ENCODE measurements around the gene PAX5.

Gene PAX5

DNA sequence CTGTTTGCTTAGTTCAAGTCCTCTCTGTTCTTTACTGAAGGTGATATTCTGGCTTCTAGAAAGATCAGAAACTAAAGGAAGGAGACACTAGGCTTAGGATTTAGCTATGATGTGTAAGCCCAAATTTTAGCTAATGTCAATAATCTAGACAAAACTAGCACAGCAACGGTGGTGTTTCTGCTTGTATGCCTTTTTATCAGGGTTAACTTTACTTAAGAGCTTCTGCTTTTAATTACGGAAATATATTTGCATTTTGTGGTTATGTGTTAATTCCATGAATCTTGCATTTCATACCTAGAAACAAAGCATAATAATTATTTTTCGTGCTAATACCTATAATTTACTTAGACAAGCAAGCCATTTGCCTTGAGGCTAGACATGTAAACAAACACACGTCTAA, 96.1 kb downstream of the PAX5 start:
- no peak for TF ChIP-seq POLR2A (IDR thresholded peaks at IDR 0.05; ENCODE audit: low read depth, low read length)
- DNase-seq (ENCODE audit: insufficient read length, low spot score) = no peak
- no peak for FAIRE-seq

DNA sequence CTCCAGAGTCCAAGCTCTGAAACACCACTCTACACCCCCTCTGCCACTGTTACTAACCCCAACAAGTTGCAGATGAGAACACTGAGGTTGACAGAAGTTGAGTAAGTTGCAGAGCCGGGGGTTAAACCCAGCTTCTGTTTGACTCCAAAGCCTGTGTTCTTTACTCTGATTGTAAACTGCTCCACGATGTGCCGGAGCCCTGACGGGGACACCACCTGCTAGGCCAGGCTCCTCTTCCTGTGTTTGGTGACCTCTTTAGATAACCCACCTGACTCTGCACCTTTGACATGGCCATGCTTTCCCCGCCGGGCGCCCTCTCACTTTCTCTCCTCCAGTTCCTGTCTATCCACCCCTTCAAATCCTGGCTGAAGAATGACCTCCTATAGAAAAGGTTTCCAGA, 96.7 kb downstream of the PAX5 start:
- no peak for FAIRE-seq
- DNase-seq (ENCODE audit: insufficient read length, low spot score) = no peak

DNA sequence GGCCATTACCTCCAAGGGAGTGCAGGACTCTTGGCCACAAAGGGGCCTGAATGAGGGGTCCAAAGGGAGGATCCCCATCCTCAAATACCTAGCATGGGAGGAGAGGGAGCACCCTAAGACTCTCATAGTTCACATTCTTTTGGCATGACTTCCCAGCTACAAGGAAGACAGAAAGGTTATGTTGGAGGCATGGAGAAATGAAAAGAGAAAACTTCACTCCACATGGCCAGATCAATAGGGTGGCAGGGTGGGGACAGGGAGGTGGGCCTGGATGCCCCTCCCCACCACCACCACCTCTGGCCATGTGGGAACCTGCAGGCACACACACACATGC, 97.6 kb downstream of the PAX5 start:
- FAIRE-seq = no peak
- no peak for TF ChIP-seq POLR2A (IDR thresholded peaks at IDR 0.05; ENCODE audit: low read depth, low read length)
- no peak for DNase-seq (ENCODE audit: insufficient read length, low spot score)

More for the DNA sequence above, 96.7 kb downstream of the PAX5 start:
- no peak for TF ChIP-seq POLR2A (IDR thresholded peaks at IDR 0.05; ENCODE audit: low read depth, low read length)

DNA sequence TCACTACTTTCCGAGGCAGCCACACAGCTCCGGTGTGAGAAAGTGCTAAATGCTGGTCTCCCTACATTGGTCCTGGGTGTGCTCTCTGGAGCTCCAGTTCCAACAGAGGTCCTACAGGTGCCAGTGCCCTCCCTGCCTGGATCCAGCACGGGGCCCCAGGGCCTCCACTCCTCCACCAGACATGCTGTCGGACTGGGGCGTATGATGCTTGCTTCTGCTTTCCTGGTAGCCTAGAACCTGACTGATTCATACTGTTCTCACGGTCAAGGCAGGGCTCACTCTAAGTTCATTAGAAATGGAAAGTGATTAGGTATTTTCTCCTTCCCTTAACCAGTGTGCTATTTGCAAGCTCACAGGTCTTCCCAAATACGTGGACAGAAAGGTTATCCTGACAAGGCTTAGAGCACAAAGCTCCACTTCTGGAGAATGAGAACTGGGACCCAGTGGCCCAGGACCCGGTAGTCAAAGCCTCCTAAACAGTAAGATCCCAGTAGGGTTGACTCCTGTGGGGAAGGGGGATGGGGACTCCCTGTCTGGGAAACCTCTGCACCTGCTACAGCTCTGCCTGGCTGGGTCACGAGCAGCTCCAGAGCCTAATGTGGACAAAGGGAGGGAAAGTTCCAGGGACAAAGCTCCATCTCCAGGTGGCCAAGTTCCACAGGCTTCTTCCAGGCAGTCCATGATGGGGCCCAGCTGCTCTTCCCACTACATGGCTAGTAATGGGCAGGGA, 98.1 kb downstream of the PAX5 start:
- DNase-seq (ENCODE audit: insufficient read length, low spot score) (no peak), FAIRE-seq (no peak)
- TF ChIP-seq POLR2A (IDR thresholded peaks at IDR 0.05; ENCODE audit: low read depth, low read length) = no peak

DNA sequence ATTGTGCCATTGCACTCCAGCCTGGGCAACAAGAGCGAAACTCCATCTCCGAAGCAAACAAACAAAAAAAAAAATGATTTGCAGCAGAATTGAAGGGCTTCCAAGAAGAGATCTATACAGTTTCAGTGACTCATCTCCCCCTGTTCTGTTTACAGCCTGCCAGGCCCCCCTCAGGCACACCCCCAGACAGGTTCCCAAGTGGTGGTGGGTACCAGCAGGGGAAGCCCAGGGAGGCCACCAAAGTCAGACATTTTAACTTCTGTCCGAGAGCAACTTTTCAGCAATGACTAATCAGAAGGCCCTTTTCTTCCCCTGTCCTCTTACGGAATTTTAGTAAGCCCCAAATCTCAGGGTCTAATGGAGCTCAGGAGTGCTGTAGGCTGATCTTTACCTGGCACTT, 98.7 kb downstream of the PAX5 start:
- no peak for FAIRE-seq
- DNase-seq (ENCODE audit: insufficient read length, low spot score) = no peak
- TF ChIP-seq POLR2A (IDR thresholded peaks at IDR 0.05; ENCODE audit: low read depth, low read length) = no peak

DNA sequence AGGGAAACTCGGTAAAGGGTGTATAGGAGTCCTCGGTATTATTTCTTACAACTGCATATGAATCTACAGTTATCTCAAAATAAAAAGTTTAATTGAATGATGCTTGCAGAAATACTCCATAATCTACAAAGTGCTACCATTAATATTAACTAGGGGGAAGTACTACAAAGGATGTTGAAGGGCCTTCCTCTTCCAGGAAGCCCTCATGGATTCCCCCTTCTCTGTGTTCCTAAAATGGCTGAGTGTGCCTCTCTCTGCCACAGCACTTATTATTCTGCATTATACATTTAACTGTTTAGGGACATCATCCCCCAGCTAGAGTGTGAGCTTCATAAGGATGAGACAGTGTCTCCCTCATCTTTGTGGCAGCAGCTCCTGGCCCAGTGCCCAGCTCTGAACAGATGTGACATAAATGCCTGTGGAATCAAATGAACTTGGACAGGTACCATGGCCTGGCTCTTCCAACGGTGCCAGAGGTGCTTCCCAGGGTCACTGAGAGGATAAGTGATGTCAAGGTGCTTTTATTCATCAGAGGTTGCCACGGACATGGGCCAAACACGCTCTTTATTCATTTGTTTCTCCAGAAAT, 99.5 kb downstream of the PAX5 start:
- FAIRE-seq = no peak
- DNase-seq (ENCODE audit: insufficient read length, low spot score) = no peak
- no peak for TF ChIP-seq POLR2A (IDR thresholded peaks at IDR 0.05; ENCODE audit: low read depth, low read length)

DNA sequence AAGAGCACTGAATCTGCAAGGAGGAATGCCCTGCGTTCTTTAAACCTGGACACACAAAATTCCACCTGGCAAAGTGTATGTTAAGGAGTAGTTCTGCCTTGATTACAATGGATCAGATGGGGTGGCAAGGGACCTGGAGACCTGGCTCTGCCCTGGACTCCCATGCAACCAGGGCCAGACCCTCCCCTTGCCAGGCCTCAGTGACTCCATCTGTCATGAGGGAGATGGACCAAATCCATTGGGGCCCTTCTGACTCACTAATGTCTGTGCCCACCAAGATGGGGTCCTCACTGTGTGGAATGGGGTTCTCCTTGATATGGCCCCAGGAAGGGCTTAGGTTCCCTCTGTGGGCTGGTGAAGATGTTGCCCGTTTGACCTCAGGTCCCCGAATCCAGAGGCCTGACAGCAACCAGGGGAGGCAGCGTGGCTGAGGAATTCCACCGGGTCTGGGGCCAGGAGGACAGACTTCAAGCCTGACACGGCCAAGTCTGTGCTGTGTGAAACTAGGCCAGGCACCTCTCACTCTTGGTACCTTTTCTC, 100.3 kb downstream of the PAX5 start:
- TF ChIP-seq POLR2A (IDR thresholded peaks at IDR 0.05; ENCODE audit: low read depth, low read length) = no peak
- no peak for FAIRE-seq
- DNase-seq (ENCODE audit: insufficient read length, low spot score) = no peak

DNA sequence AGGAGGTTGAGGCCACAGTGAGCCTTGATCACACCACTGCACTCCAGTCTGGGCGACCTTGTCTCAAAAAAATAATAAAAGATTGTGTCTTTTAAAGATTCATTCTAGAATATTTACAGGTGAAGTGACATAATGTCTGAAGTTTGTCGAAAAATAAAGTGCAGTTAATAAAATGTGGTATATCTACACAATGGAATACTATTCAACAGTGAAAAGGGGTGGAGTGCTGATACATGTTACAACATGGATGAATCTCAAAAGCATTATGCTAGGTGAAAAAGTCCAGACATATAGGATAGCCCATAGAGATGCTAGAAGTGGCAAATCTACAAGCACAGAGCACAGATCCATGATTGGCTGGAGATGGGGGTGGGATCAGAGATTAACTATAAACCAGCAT, 101.9 kb downstream of the PAX5 start:
- TF ChIP-seq POLR2A (IDR thresholded peaks at IDR 0.05; ENCODE audit: low read depth, low read length) = no peak
- DNase-seq (ENCODE audit: insufficient read length, low spot score) (no peak), FAIRE-seq (no peak)

DNA sequence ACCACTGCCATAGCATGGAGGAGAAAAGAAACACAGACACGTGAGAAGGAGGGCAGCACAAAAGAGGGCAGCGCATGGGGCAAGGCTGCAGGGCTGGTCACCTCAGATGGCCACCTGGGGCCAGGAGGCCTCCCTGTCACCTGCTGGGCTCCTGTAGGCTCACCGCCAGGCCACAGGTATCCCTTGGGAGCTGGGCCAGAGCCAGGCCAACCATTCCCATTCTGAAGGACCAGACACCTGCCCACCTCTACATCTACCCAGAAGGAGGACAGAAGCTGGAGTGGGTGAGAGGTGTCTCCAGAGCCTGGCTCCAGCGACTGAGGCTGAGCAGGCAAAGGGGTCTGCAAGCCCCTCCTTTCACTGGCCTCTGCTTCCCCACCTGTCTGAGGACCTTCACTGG, 103.1 kb downstream of the PAX5 start:
- FAIRE-seq = no peak
- TF ChIP-seq POLR2A (IDR thresholded peaks at IDR 0.05; ENCODE audit: low read depth, low read length) = no peak

DNA sequence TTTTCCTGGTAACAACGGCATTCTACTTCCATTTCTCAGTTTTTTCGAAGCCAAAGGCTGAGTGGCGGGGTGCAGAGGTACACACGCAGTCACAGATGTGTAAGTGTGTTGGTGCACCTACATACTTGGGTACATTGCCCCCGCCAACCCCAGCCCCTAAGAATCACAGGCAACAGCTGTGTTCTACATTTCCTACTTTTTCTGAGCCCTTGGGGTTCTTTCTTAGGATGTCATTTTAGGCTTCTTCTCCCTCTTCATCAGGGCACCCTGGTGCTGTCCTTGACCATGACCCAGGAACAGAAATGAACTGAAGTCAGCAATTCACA, 104.8 kb downstream of the PAX5 start:
- no peak for FAIRE-seq
- DNase-seq (ENCODE audit: insufficient read length, low spot score) = no peak
- no peak for TF ChIP-seq POLR2A (IDR thresholded peaks at IDR 0.05; ENCODE audit: low read depth, low read length)

More for the DNA sequence above, 103.1 kb downstream of the PAX5 start:
- DNase-seq (ENCODE audit: insufficient read length, low spot score) = no peak

DNA sequence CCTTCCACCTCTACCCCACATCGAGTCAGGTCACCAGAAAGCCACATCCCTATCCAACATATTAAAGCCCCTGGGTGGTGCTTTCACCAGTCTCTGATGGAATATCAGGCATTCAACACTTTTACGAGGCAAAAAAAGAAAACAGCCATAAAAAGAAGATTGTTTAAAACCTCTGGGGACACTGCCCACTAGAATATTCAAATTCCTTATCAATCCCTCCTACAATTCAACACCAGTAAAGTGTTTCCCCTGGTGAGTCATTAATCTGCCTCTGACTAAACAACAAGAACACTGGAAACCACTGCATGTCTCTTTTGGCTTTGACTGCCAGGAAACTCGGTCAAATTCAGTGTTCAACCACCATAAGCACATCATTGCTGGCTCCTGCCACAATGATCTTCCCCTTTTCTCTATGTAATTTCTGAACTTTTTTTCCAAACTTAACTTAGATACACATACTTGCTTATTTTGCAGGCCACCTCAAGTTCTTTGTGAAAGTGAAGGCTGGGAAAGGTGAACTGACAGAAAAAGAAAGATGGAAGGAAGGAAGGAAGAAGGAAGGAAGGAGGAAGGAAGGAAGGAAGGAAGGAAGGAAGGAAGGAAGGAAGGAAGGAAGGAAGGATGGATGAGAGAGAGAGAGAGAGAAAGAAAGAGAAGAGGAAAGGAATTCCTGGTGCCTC, 105.3 kb downstream of the PAX5 start:
- FAIRE-seq (no peak), DNase-seq (ENCODE audit: insufficient read length, low spot score) (peak; percentile 31)
- no peak for TF ChIP-seq POLR2A (IDR thresholded peaks at IDR 0.05; ENCODE audit: low read depth, low read length)

DNA sequence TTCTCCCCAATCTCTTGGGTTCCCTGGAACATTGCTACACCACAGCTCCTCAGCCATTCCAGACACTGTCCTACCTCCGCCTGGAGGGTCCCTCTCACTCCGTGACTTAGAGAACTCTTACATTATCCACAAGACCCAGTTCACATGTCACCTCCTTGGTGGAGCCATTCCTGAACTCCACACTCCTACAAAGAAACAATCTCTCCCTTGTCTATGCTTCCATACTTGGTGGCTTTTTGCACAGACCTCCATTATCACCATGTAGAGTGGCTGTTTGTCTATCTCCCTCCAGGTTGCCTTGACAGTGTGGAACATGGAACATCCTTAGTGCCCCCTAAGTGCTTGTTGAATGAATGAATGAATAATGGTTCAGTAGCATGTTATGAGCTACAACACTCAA, 105.9 kb downstream of the PAX5 start:
- no peak for TF ChIP-seq POLR2A (IDR thresholded peaks at IDR 0.05; ENCODE audit: low read depth, low read length)
- DNase-seq (ENCODE audit: insufficient read length, low spot score) = no peak
- FAIRE-seq = no peak

DNA sequence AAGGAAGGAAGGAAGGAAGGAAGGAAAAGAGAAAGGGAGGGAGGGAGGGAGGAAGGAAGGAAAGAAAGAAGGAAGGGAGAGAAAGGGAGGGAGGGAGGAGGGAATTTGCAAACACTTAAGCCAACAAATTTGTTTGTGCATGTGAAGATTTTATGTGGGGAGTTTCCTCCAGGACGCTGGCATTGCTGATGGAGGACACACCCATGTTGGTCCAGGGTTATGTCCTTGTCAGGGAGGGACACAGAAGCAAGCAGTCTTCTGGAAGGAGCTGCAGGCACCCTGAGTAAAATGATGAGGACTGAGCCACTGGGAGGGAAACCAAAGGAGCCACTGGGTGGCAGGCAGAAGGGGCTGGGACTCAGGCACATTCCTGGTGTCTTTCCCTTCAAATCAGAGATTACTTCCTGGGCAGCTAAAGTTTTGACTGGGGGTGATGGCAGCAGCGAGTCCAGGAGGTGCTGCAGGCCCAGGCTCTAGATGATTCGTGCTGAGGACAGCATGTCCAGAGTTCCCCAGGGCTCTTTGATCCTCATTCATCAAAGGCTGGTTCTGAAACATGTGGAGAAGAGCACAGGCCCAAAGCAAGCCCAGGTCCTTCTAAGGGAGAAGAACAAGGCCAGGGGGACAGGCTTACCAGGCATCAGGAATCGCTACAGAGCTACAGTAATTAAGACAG, 109.2 kb downstream of the PAX5 start:
- no peak for DNase-seq (ENCODE audit: insufficient read length, low spot score)
- no peak for FAIRE-seq

DNA sequence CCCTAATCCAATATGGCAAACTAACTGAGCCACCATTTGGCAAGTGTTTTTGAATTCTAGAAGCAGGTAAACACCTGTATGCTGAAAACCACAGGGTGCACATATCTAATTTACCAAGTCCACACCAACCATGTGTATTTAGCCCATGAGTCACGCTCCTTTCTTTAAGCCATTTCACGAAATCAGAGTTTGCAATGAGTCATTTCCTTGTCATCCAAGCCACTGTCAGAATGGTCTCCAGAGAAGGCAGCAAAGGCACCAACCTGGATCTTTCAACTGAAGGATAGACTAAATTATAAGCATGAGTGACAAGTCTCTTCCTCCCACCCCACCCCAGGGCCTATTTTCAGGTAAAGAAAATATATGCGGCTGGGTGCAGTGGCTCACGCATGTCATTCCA, 110.0 kb downstream of the PAX5 start:
- TF ChIP-seq POLR2A (IDR thresholded peaks at IDR 0.05; ENCODE audit: low read depth, low read length) = no peak
- DNase-seq (ENCODE audit: insufficient read length, low spot score) = peak; percentile 68
- peak; percentile 66 for FAIRE-seq

More for the DNA sequence above, 109.2 kb downstream of the PAX5 start:
- no peak for TF ChIP-seq POLR2A (IDR thresholded peaks at IDR 0.05; ENCODE audit: low read depth, low read length)
